ENCODE results near the gene ENC1. TPM values are rescaled to one million over a fixed set of nuclear protein-coding genes. Genes with fewer than 3 reads are reported as not detected.

Gene ENC1
- total RNA-seq, 1 experiment from 2014 or later = 7.9 TPM

- H3K27ac ChIP-seq (ENCODE audit: low read depth, low read length, poor library complexity, severe bottlenecking) = no peak overlapping the region
- no peaks in the 10 kb centered on the region for H3K4me1 ChIP-seq (ENCODE audit: insufficient read depth, low read length, poor library complexity, severe bottlenecking)
- DNase-seq (ENCODE audit: low spot score) = no peak
- H3K9me3 ChIP-seq (ENCODE audit: low read depth, low read length, poor library complexity, severe bottlenecking) = no peaks in the 10 kb centered on the region
- ChIA-PET POLR2A (ENCODE audit: low non-redundant PET) (no interaction called here), CTCF (no interaction called here)
- H3K36me3 ChIP-seq (ENCODE audit: insufficient read depth, low read length, poor library complexity, severe bottlenecking) = no peaks in the 10 kb centered on the region
- no TSS peak for BruUV-seq (replicated peaks)
- no peaks in the 10 kb centered on the region for H3K27me3 ChIP-seq (replicated peaks; ENCODE audit: insufficient read depth, low read depth, low read length, poor library complexity)
- TF ChIP-seq EZH2 (IDR thresholded peaks at IDR 0.05; ENCODE audit: borderline replicate concordance, low read depth, low read length, poor library complexity, severe bottlenecking) = no peak
- TF ChIP-seq, protein P1, sequence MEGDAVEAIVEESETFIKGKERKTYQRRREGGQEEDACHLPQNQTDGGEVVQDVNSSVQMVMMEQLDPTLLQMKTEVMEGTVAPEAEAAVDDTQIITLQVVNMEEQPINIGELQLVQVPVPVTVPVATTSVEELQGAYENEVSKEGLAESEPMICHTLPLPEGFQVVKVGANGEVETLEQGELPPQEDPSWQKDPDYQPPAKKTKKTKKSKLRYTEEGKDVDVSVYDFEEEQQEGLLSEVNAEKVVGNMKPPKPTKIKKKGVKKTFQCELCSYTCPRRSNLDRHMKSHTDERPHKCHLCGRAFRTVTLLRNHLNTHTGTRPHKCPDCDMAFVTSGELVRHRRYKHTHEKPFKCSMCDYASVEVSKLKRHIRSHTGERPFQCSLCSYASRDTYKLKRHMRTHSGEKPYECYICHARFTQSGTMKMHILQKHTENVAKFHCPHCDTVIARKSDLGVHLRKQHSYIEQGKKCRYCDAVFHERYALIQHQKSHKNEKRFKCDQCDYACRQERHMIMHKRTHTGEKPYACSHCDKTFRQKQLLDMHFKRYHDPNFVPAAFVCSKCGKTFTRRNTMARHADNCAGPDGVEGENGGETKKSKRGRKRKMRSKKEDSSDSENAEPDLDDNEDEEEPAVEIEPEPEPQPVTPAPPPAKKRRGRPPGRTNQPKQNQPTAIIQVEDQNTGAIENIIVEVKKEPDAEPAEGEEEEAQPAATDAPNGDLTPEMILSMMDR (conservative IDR thresholded peaks at IDR 0.05; ENCODE audit: low read depth, low read length) = no peak
- intact Hi-C loops (cut with micrococcal nuclease; ENCODE audit: unreplicated experiment) = no loop called here
- H3K4me3 ChIP-seq (ENCODE audit: low read depth, low read length, poor library complexity, severe bottlenecking) = no peak overlapping the region
Observed at GRCh38 chr5:74599148-74599547, 41.4 kb downstream of the ENC1 start.

- intact Hi-C loops (cut with micrococcal nuclease; ENCODE audit: unreplicated experiment) = no loop called here
- H3K4me3 ChIP-seq (ENCODE audit: low read depth, low read length, poor library complexity, severe bottlenecking) = no peak overlapping the region
- POLR2A ChIA-PET (ENCODE audit: low non-redundant PET) = no interaction called here
- TF ChIP-seq, protein P1 (conservative IDR thresholded peaks at IDR 0.05; ENCODE audit: low read depth, low read length) = no peak
- no peak for TF ChIP-seq EZH2 (IDR thresholded peaks at IDR 0.05; ENCODE audit: borderline replicate concordance, low read depth, low read length, poor library complexity, severe bottlenecking)
- H3K27ac ChIP-seq (ENCODE audit: low read depth, low read length, poor library complexity, severe bottlenecking) = no peak overlapping the region
- no peaks in the 10 kb centered on the region for H3K9me3 ChIP-seq (ENCODE audit: low read depth, low read length, poor library complexity, severe bottlenecking)
- no TSS peak for BruUV-seq (replicated peaks)
- H3K36me3 ChIP-seq (ENCODE audit: insufficient read depth, low read length, poor library complexity, severe bottlenecking) = no peaks in the 10 kb centered on the region
- H3K27me3 ChIP-seq (replicated peaks; ENCODE audit: insufficient read depth, low read depth, low read length, poor library complexity) = no peaks in the 10 kb centered on the region
- no peaks in the 10 kb centered on the region for H3K4me1 ChIP-seq (ENCODE audit: insufficient read depth, low read length, poor library complexity, severe bottlenecking)
- no peak for DNase-seq (ENCODE audit: low spot score)
- CTCF ChIA-PET = no interaction called here
Observed at GRCh38 chr5:74598731-74599130, 41.8 kb downstream of the ENC1 start.

DNA sequence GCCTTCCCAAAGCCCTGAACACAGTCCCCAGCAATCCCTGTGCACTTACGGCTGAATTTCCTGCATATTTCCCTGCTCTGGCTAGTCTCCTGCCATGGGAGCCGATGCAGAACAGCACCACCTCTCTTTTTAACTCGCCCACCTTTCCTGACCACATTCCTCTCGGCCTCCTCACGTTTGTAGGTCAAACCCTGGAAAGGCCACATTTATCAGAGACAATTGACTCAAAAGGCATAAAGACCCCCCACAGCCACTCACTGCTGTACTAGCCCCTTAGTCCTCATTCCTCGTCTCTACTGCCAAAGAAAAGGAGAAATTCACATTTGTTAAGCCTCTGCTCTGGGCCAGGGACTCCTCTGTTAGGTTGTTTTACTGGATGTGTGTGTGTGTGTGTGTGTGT, 43.6 kb downstream of the ENC1 start:
- BruUV-seq (replicated peaks) = no TSS peak
- TF ChIP-seq EZH2 (IDR thresholded peaks at IDR 0.05; ENCODE audit: borderline replicate concordance, low read depth, low read length, poor library complexity, severe bottlenecking) = no peak
- TF ChIP-seq, protein P1 (conservative IDR thresholded peaks at IDR 0.05; ENCODE audit: low read depth, low read length) = no peak
- no peaks in the 10 kb centered on the region for H3K27me3 ChIP-seq (replicated peaks; ENCODE audit: insufficient read depth, low read depth, low read length, poor library complexity)
- POLR2A ChIA-PET (ENCODE audit: low non-redundant PET) = no interaction called here
- no peaks in the 10 kb centered on the region for H3K4me1 ChIP-seq (ENCODE audit: insufficient read depth, low read length, poor library complexity, severe bottlenecking)
- H3K36me3 ChIP-seq (ENCODE audit: insufficient read depth, low read length, poor library complexity, severe bottlenecking) = no peaks in the 10 kb centered on the region
- H3K27ac ChIP-seq (ENCODE audit: low read depth, low read length, poor library complexity, severe bottlenecking) = no peak overlapping the region
- H3K9me3 ChIP-seq (ENCODE audit: low read depth, low read length, poor library complexity, severe bottlenecking) = no peaks in the 10 kb centered on the region
- intact Hi-C loops (cut with micrococcal nuclease; ENCODE audit: unreplicated experiment) = no loop called here
- DNase-seq (ENCODE audit: low spot score) = no peak
- CTCF ChIA-PET = no interaction called here
- H3K4me3 ChIP-seq (ENCODE audit: low read depth, low read length, poor library complexity, severe bottlenecking) = no peak overlapping the region
